ENCODE results near the gene AP2A2.

The AP2A2 gene

GRCh38 chr11:898143-898511 lies 27.5 kb upstream of the AP2A2 start:
- Histone ChIP-seq H3K4me1 (ENCODE audit: control insufficient read depth, insufficient read depth, low read length) (no peaks in the 10 kb centered on the region), H3K4me3 (ENCODE audit: low read depth, low read length) (no peak overlapping the region), H3K36me3 (ENCODE audit: control insufficient read depth in 2 of 2, insufficient read depth in 1 of 2, low read length in 2 of 2) (peaks cover 0 to 58% of the 10 kb centered on the region in 2 experiments; a peak in 1 of 3 replicates), H3K27ac (ENCODE audit: extremely low read depth, low read depth, low read length) (no peak overlapping the region), H3K9me3 (ENCODE audit: control insufficient read depth, insufficient read depth, low read depth, low read length) (no peaks in the 10 kb centered on the region)
- CTCF ChIA-PET = interaction anchor here (0.5 to 1.4 kb wide), 9 partner anchors 12 to 1795 kb away, joined by 3 to 7 read pairs (median 3); no protein-coding TSS in a partner anchor
- TF ChIP-seq REST (tag by site-specific recombination; IDR thresholded peaks at IDR 0.05) = peak; percentile 73; the same call in 1 of the 2 replicates
- TF ChIP-seq ZNF214 (tag by site-specific recombination; IDR thresholded peaks at IDR 0.05; ENCODE audit: borderline replicate concordance) = no peak
- peak; percentile 49; the same call in 1 of the 2 replicates for TF ChIP-seq ZNF600 (tag by site-specific recombination; IDR thresholded peaks at IDR 0.05)
- peak; percentile 94 for TF ChIP-seq ZNF449 (tag by site-specific recombination; IDR thresholded peaks at IDR 0.05)
- POLR2A ChIA-PET = interaction anchor here (0.9 to 1.4 kb wide), 2 partner anchors 8 to 105 kb away, joined by 3 read pairs; no protein-coding TSS in a partner anchor

DNA sequence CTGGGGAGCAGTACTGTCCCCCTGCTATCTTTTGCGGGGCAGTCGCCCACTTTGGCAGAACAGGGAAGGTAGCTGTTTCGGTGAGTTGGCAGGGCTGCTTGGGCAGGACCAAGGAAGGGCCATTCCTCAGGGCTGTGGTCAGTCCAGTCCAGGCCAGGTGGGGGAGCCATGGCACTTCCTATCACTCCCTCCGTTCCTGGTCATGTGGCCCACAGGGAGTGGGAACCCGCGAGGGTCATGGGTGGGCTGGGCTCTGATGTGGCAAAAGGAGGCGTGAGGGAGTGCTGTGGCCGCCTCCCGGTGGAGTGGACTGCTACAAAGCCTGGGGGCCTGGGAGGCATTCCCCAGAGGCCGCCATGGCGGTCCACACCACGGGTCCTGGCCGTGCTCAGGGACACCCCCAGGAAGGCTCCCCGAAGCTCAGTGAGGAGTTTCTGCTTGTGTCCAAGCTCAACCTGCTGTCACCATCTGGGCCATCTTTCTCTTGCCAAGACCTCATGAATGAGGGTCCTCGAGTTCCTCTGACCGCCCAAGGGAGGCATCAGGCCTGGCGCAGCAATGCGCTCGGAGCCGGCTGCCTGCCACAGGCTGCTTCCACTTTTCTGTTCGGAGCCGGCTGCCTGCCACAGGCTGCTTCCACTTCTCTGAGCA lies 27.0 kb upstream of the AP2A2 start:
- no peak overlapping the region for H3K4me3 ChIP-seq (ENCODE audit: low read depth, low read length)
- no peaks in the 10 kb centered on the region for H3K4me1 ChIP-seq (ENCODE audit: control insufficient read depth, insufficient read depth, low read length)
- H3K9me3 ChIP-seq (ENCODE audit: control insufficient read depth, insufficient read depth, low read depth, low read length) = no peaks in the 10 kb centered on the region
- ChIA-PET CTCF (interaction anchor here (0.7 to 1.4 kb wide), 6 partner anchors 11 to 153 kb away, joined by 3 to 7 read pairs (median 4); no protein-coding TSS in a partner anchor), POLR2A (interaction anchor here (0.9 to 1.4 kb wide), 2 partner anchors 8 to 105 kb away, joined by 3 read pairs; no protein-coding TSS in a partner anchor)
- H3K27ac ChIP-seq (ENCODE audit: extremely low read depth, low read depth, low read length) = no peak overlapping the region
- no peak for TF ChIP-seq ZFP37 (tag by site-specific recombination; IDR thresholded peaks at IDR 0.05)
- 0 out of 2 replicates have a peak, but pooled peaks have one; percentile 5 for TF ChIP-seq ZNF654 (tag by site-specific recombination; IDR thresholded peaks at IDR 0.05; ENCODE audit: low read depth)
- no peak for TF ChIP-seq ZNF560 (tag by site-specific recombination; IDR thresholded peaks at IDR 0.05; ENCODE audit: borderline replicate concordance)
- H3K36me3 ChIP-seq (ENCODE audit: control insufficient read depth in 2 of 2, insufficient read depth in 1 of 2, low read length in 2 of 2) = peaks cover 0 to 63% of the 10 kb centered on the region in 2 experiments; a peak in 2 of 3 replicates

GRCh38 chr11:899724-900123 lies 25.9 kb upstream of the AP2A2 start:
- ChIA-PET CTCF (no interaction called here), POLR2A (interaction anchor here (0.5 kb wide), 1 partner anchor 681 kb away, joined by 3 read pairs; no protein-coding TSS in a partner anchor)
- Histone ChIP-seq H3K36me3 (ENCODE audit: control insufficient read depth in 2 of 2, insufficient read depth in 1 of 2, low read length in 2 of 2) (peaks cover 0 to 74% of the 10 kb centered on the region in 2 experiments; a peak in 2 of 3 replicates), H3K4me1 (ENCODE audit: control insufficient read depth, insufficient read depth, low read length) (no peaks in the 10 kb centered on the region), H3K9me3 (ENCODE audit: control insufficient read depth, insufficient read depth, low read depth, low read length) (no peaks in the 10 kb centered on the region), H3K4me3 (ENCODE audit: low read depth, low read length) (no peak overlapping the region), H3K27ac (ENCODE audit: extremely low read depth, low read depth, low read length) (no peak overlapping the region)
- TF ChIP-seq ZNF24 (tag by site-specific recombination; IDR thresholded peaks at IDR 0.05) = no peak
- no peak for TF ChIP-seq ZNF211 (tag by site-specific recombination; IDR thresholded peaks at IDR 0.05; ENCODE audit: low read depth)
- no peak for TF ChIP-seq ZNF148 (tag by site-specific recombination; IDR thresholded peaks at IDR 0.05; ENCODE audit: borderline replicate concordance)
- TF ChIP-seq HOXA7 (CRISPR knock-in tag; IDR thresholded peaks at IDR 0.05; ENCODE audit: borderline replicate concordance) = no peak
- TF ChIP-seq ZNF785 (tag by site-specific recombination; IDR thresholded peaks at IDR 0.05) = no peak
- TF ChIP-seq, protein P1, sequence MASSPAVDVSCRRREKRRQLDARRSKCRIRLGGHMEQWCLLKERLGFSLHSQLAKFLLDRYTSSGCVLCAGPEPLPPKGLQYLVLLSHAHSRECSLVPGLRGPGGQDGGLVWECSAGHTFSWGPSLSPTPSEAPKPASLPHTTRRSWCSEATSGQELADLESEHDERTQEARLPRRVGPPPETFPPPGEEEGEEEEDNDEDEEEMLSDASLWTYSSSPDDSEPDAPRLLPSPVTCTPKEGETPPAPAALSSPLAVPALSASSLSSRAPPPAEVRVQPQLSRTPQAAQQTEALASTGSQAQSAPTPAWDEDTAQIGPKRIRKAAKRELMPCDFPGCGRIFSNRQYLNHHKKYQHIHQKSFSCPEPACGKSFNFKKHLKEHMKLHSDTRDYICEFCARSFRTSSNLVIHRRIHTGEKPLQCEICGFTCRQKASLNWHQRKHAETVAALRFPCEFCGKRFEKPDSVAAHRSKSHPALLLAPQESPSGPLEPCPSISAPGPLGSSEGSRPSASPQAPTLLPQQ (tag by site-specific recombination; IDR thresholded peaks at IDR 0.05) = no peak
